Keratinocyte (primary cell): ENCODE data around the gene CAPN14. TPM values are rescaled to one million over a fixed set of nuclear protein-coding genes. Genes with fewer than 3 reads are reported as not detected.

Experiments
- DNase-seq: peaks from one replicate; pipeline ENCODE4 v3.0.0-alpha.2; 2011; ENCODE audit warnings: low read depth, missing footprints, low spot score
- FAIRE-seq: peaks from 2 replicates; lab custom pipeline; 2011; peaks lifted over from hg19 to GRCh38; lab: Jason Lieb, UNC
- H2AFZ ChIP-seq: 2 replicates; pipeline ENCODE4 v1.6.0; 2012; ENCODE audit warnings: low read length, control low read depth, inconsistent platforms; ENCODE audit not compliant: control insufficient read depth
- H3K27ac ChIP-seq: 2 replicates; pipeline ENCODE4 v1.5.1; 2011; ENCODE audit warnings: low read length; ENCODE audit not compliant: control insufficient read depth, insufficient read depth
- H3K27me3 ChIP-seq: 3 replicates; pipeline ENCODE4 v1.6.0; 2011; ENCODE audit warnings: low read length; ENCODE audit not compliant: control insufficient read depth, insufficient read depth; ENCODE audit errors: extremely low read depth
- H3K36me3 ChIP-seq, 2 experiments: 2 replicates in 1 of 2; 3 replicates in 1 of 2; pipeline ENCODE4 v1.5.1; 2011; ENCODE audit warnings: low read length in 2 of 2, mild to moderate bottlenecking in 1 of 2; ENCODE audit not compliant: control insufficient read depth in 2 of 2, insufficient read depth in 2 of 2; ENCODE audit errors: extremely low read depth in 1 of 2
- H3K4me1 ChIP-seq: 3 replicates; pipeline ENCODE4 v1.5.1; 2011; ENCODE audit warnings: low read length; ENCODE audit not compliant: control insufficient read depth, insufficient read depth; ENCODE audit errors: extremely low read depth
- H3K4me2 ChIP-seq: 3 replicates; pipeline ENCODE4 v1.6.0; 2011; ENCODE audit warnings: low read depth, low read length; ENCODE audit not compliant: control insufficient read depth, insufficient read depth; ENCODE audit errors: extremely low read depth
- H3K4me3 ChIP-seq, 3 experiments: fragments of 200-600 bp in 1 of 3; sonication (generic) in 1 of 3; 2 replicates in 2 of 3; 3 replicates in 1 of 3; pipeline ENCODE4 v1.5.1; 2011 to 2016; ENCODE audit warnings: low read length in 3 of 3, mild to moderate bottlenecking in 3 of 3, control low read depth in 2 of 3, inconsistent platforms in 1 of 3, low read depth in 1 of 3, mixed read lengths in 1 of 3, mixed run types in 1 of 3, moderate library complexity in 1 of 3; ENCODE audit not compliant: control insufficient read depth in 2 of 3, insufficient read depth in 2 of 3; ENCODE audit errors: extremely low read depth in 1 of 3
- H3K79me2 ChIP-seq: 2 replicates; pipeline ENCODE4 v1.6.0; 2012; ENCODE audit warnings: low read length; ENCODE audit not compliant: control insufficient read depth, insufficient read depth
- H3K9ac ChIP-seq: 3 replicates; pipeline ENCODE4 v1.6.0; 2011; ENCODE audit warnings: low read length; ENCODE audit not compliant: control insufficient read depth, insufficient read depth; ENCODE audit errors: extremely low read depth
- H3K9me1 ChIP-seq: 3 replicates; pipeline ENCODE4 v1.6.0; 2011; ENCODE audit warnings: low read length; ENCODE audit not compliant: control insufficient read depth, insufficient read depth; ENCODE audit errors: extremely low read depth
- H3K9me3 ChIP-seq: 2 replicates; pipeline ENCODE4 v1.5.1; 2012; ENCODE audit warnings: low read depth, low read length; ENCODE audit not compliant: control insufficient read depth
- H4K20me1 ChIP-seq: 3 replicates; pipeline ENCODE4 v1.6.0; 2011; ENCODE audit warnings: low read length; ENCODE audit not compliant: control insufficient read depth, insufficient read depth; ENCODE audit errors: extremely low read depth
- EZH2 ChIP-seq: IDR thresholded peaks from one replicate; pipeline ENCODE4 v1.6.1; 2012; ENCODE audit warnings: inconsistent platforms, mild to moderate bottlenecking, low read length, moderate library complexity
- dilution Hi-C: fragments of 300-500 bp; cut with MboI; formaldehyde crosslinking; loops from one replicate; pipeline ENCODE4 v1.7.0; 2020; ENCODE audit warnings: low sequenced_read_pairs; ENCODE audit not compliant: extremely low pct_ligation_motif_present
- polyA plus RNA-seq, 5 experiments: library from polyadenylated mRNA; depleted of rRNA in 3 of 5; stranded (reverse) in 3 of 5; stranded (forward) in 1 of 5; unstranded in 1 of 5; fragments of >200 nt; gene quantifications; 1 replicate in 1 of 5; 2 replicates in 3 of 5; 3 replicates in 1 of 5; pipeline versions ENCODE4 v1.2.1 to v1.2.3, GENCODE V29; 2011 to 2012; ENCODE audit warnings: missing spikeins in 2 of 5, low read depth in 1 of 5, low replicate concordance in 1 of 5
- TF ChIP-seq, protein P1 (sequence below), 3 experiments: IDR thresholded peaks in 1 of 3; conservative IDR thresholded peaks in 1 of 3; optimal IDR thresholded peaks in 1 of 3; 2 replicates in 2 of 3; 3 replicates in 1 of 3; pipeline versions ENCODE3 to v1.5.1; 2011; ENCODE audit warnings: low read length in 3 of 3, mild to moderate bottlenecking in 3 of 3, moderate library complexity in 2 of 3, control low read depth in 1 of 3, inconsistent platforms in 1 of 3; ENCODE audit not compliant: insufficient read depth in 2 of 3; ENCODE audit errors: extremely low read depth in 1 of 3

CAPN14 gene
- polyA plus RNA-seq, 1 donor (not counting 4 experiments of a cell fraction or from before 2014, with no cell fraction given) = 1.1 TPM

- H3K4me1 ChIP-seq = no peaks in the 10 kb centered on the region
- H4K20me1 ChIP-seq = no peaks in the 10 kb centered on the region
- no peak overlapping the region for H2AFZ ChIP-seq
- H3K79me2 ChIP-seq = no peaks in the 10 kb centered on the region
- no peaks in the 10 kb centered on the region for H3K9me1 ChIP-seq
- no peak overlapping the region for H3K27ac ChIP-seq
- no peak for FAIRE-seq
- H3K4me3 ChIP-seq = no peak overlapping the region
- no peak for DNase-seq
- no peak overlapping the region for H3K4me2 ChIP-seq
- dilution Hi-C loops = no loop called here
- no peaks in the 10 kb centered on the region for H3K9me3 ChIP-seq
- H3K36me3 ChIP-seq = no peaks in the 10 kb centered on the region
- no peak overlapping the region for H3K9ac ChIP-seq
- H3K27me3 ChIP-seq = no peaks in the 10 kb centered on the region
- no peak for TF ChIP-seq EZH2
- TF ChIP-seq, protein P1, sequence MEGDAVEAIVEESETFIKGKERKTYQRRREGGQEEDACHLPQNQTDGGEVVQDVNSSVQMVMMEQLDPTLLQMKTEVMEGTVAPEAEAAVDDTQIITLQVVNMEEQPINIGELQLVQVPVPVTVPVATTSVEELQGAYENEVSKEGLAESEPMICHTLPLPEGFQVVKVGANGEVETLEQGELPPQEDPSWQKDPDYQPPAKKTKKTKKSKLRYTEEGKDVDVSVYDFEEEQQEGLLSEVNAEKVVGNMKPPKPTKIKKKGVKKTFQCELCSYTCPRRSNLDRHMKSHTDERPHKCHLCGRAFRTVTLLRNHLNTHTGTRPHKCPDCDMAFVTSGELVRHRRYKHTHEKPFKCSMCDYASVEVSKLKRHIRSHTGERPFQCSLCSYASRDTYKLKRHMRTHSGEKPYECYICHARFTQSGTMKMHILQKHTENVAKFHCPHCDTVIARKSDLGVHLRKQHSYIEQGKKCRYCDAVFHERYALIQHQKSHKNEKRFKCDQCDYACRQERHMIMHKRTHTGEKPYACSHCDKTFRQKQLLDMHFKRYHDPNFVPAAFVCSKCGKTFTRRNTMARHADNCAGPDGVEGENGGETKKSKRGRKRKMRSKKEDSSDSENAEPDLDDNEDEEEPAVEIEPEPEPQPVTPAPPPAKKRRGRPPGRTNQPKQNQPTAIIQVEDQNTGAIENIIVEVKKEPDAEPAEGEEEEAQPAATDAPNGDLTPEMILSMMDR (optimal IDR thresholded peaks at IDR 0.05 in 1 of 3, IDR thresholded peaks at IDR 0.05 in 1 of 3, conservative IDR thresholded peaks at IDR 0.05 in 1 of 3; ENCODE audit: extremely low read depth in 1 of 3, insufficient read depth in 2 of 3, low read length in 3 of 3) = no peak
Observed at GRCh38 chr2:31208240-31208639, 9.1 kb downstream of the CAPN14 start.

DNA sequence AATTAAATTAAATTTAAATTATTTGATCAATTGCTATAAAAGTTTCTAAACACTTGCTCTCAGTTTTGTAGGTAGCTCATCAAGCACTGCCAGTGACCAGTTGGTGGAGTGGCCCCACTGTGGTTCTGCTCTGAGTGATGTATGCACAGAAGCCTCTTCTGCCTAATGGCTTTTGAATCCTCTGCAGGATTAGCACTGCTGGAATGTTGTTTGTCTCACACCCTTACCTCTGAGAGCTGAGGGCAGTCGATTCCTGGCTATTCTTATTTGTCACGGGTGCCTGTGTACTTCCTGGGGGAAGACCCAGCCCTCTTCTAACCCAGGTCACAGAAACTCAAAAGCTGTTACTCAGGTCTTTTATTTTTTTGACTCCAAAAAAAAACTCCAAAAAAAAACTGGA, 9.5 kb downstream of the CAPN14 start:
- no peaks in the 10 kb centered on the region for H3K9me3 ChIP-seq
- dilution Hi-C loops = no loop called here
- no peak overlapping the region for H3K9ac ChIP-seq
- TF ChIP-seq EZH2 = no peak
- TF ChIP-seq, protein P1 (optimal IDR thresholded peaks at IDR 0.05 in 1 of 3, IDR thresholded peaks at IDR 0.05 in 1 of 3, conservative IDR thresholded peaks at IDR 0.05 in 1 of 3; ENCODE audit: extremely low read depth in 1 of 3, insufficient read depth in 2 of 3, low read length in 3 of 3) = peak in 1 of 3 experiments; percentile 1
- no peaks in the 10 kb centered on the region for H4K20me1 ChIP-seq
- H3K79me2 ChIP-seq = no peaks in the 10 kb centered on the region
- no peak overlapping the region for H2AFZ ChIP-seq
- no peak overlapping the region for H3K27ac ChIP-seq
- FAIRE-seq = no peak
- H3K27me3 ChIP-seq = no peaks in the 10 kb centered on the region
- H3K4me2 ChIP-seq = no peak overlapping the region
- H3K4me3 ChIP-seq = no peak overlapping the region
- no peaks in the 10 kb centered on the region for H3K4me1 ChIP-seq
- DNase-seq = no peak
- no peaks in the 10 kb centered on the region for H3K9me1 ChIP-seq
- H3K36me3 ChIP-seq = no peaks in the 10 kb centered on the region
